Measurements from ENCODE around the gene LIMS2. TPM values are rescaled to one million over a fixed set of nuclear protein-coding genes. Genes with fewer than 3 reads are reported as not detected.

The LIMS2 gene
- total RNA-seq, 2 experiments from 2014 or later, result 1.6 to 24.9 TPM

DNA sequence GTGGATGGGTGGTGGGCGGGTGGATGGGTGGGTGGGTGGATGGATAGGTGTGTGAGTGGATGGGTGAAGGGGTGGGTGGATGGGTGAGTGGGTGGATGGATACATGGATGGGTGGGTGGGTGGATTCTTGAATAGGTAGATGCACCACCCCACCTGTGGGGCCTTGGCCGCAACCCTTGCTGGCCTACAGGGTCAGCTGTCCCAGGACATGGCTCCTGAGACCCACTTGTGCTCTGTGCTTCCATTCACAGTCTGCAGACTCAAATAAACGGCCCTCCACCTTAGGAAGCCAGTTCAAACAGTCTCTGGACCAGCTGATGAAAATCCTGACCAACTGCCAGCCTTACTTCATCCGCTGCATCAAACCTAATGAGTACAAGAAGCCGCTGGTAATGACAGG is 85.5 kb downstream of the LIMS2 start:
- BruUV-seq (replicated peaks), result no TSS peak
- Histone ChIP-seq H3K27ac (ENCODE audit: low read depth, low read length, poor library complexity, severe bottlenecking) (no peak overlapping the region), H3K4me3 (ENCODE audit: low read depth, low read length, poor library complexity, severe bottlenecking) (no peak overlapping the region), H3K4me2 (ENCODE audit: low read length) (no peak overlapping the region), H3K4me1 (ENCODE audit: insufficient read depth, low read length, poor library complexity, severe bottlenecking) (no peaks in the 10 kb centered on the region), H3K36me3 (ENCODE audit: insufficient read depth, low read length) (no peaks in the 10 kb centered on the region), H4K20me1 (ENCODE audit: insufficient read depth, low read length) (no peaks in the 10 kb centered on the region), H2AFZ (ENCODE audit: low read length) (no peak overlapping the region), H3K9me2 (ENCODE audit: insufficient read depth, low read length) (no peaks in the 10 kb centered on the region), H3K9me3 (ENCODE audit: low read length) (no peaks in the 10 kb centered on the region), H3K79me2 (ENCODE audit: insufficient read depth, low read depth, low read length) (no peaks in the 10 kb centered on the region)
- no peak for DNase-seq (ENCODE audit: low spot score)
- ChIA-PET CTCF (ENCODE audit: unreplicated experiment) (no interaction called here), POLR2A (interaction anchor here (1.7 kb wide), 1 partner anchor 15 kb away, joined by 6 read pairs; no protein-coding TSS in a partner anchor)
- intact Hi-C loops (cut with micrococcal nuclease; ENCODE audit: unreplicated experiment), result loop anchor here (5.0 to 10.0 kb wide), 2 partner anchors 112 to 275 kb away; partner anchors contain the start of gene SFT2D3
- TF ChIP-seq EZH2phosphoT487 (IDR thresholded peaks at IDR 0.05; ENCODE audit: borderline replicate concordance, low read depth, low read length), result no peak
- TF ChIP-seq, protein P1, sequence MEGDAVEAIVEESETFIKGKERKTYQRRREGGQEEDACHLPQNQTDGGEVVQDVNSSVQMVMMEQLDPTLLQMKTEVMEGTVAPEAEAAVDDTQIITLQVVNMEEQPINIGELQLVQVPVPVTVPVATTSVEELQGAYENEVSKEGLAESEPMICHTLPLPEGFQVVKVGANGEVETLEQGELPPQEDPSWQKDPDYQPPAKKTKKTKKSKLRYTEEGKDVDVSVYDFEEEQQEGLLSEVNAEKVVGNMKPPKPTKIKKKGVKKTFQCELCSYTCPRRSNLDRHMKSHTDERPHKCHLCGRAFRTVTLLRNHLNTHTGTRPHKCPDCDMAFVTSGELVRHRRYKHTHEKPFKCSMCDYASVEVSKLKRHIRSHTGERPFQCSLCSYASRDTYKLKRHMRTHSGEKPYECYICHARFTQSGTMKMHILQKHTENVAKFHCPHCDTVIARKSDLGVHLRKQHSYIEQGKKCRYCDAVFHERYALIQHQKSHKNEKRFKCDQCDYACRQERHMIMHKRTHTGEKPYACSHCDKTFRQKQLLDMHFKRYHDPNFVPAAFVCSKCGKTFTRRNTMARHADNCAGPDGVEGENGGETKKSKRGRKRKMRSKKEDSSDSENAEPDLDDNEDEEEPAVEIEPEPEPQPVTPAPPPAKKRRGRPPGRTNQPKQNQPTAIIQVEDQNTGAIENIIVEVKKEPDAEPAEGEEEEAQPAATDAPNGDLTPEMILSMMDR (conservative IDR thresholded peaks at IDR 0.05; ENCODE audit: low read length), result no peak

DNA sequence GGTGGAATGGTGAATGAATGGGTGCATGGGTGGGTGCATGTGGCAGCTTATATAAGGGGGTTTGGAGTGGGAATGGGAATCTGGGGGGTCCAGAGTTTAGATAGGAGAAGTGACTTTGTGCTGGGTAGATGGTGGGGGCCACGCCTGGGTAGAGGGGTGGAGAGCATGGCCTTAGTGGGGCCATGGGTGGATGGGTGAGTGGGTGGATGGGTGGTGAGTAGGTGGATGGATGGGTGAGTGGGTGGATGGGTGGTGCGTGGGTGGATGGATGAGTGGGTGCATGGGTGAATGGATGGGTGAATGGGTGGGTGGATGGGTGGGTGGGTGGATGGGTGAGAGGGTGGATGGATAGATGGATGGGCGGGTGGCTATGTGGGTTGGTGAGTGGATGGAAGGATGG is 86.0 kb downstream of the LIMS2 start:
- TF ChIP-seq, protein P1 (conservative IDR thresholded peaks at IDR 0.05; ENCODE audit: low read length), result no peak
- no peak for TF ChIP-seq EZH2phosphoT487 (IDR thresholded peaks at IDR 0.05; ENCODE audit: borderline replicate concordance, low read depth, low read length)
- BruUV-seq (replicated peaks), result no TSS peak
- no peak for DNase-seq (ENCODE audit: low spot score)
- Histone ChIP-seq H3K4me2 (ENCODE audit: low read length) (no peak overlapping the region), H3K79me2 (ENCODE audit: insufficient read depth, low read depth, low read length) (no peaks in the 10 kb centered on the region), H4K20me1 (ENCODE audit: insufficient read depth, low read length) (no peaks in the 10 kb centered on the region), H3K4me1 (ENCODE audit: insufficient read depth, low read length, poor library complexity, severe bottlenecking) (no peaks in the 10 kb centered on the region), H3K9me3 (ENCODE audit: low read length) (no peaks in the 10 kb centered on the region), H3K9me2 (ENCODE audit: insufficient read depth, low read length) (no peaks in the 10 kb centered on the region), H3K36me3 (ENCODE audit: insufficient read depth, low read length) (no peaks in the 10 kb centered on the region), H3K27ac (ENCODE audit: low read depth, low read length, poor library complexity, severe bottlenecking) (no peak overlapping the region), H3K4me3 (ENCODE audit: low read depth, low read length, poor library complexity, severe bottlenecking) (no peak overlapping the region), H2AFZ (ENCODE audit: low read length) (no peak overlapping the region)
- ChIA-PET CTCF (ENCODE audit: unreplicated experiment) (no interaction called here), POLR2A (no interaction called here)
- intact Hi-C loops (cut with micrococcal nuclease; ENCODE audit: unreplicated experiment), result no loop called here

Other genes with a start within 250 kb of the LIMS2 start
- gene IWS1, start 149.0 kb downstream of the LIMS2 start, total RNA-seq (2014; rRNA removed; shearing (Covaris generic)), result 49.2 and 70.4 TPM in 2 replicates
- gene IWS1, start 149.0 kb downstream of the LIMS2 start, total RNA-seq (2022), result 56.5 and 56.9 TPM in 2 replicates
- not detected in 2 replicates for gene MYO7B, start 139.8 kb downstream of the LIMS2 start, total RNA-seq (2014; rRNA removed; shearing (Covaris generic))
- 3.3 and 3.7 TPM in 2 replicates for gene MYO7B, start 139.8 kb downstream of the LIMS2 start, total RNA-seq (2022)
- gene GPR17, start 29.4 kb downstream of the LIMS2 start, total RNA-seq (2014; rRNA removed; shearing (Covaris generic)), result 0.22 TPM in 1 of 2 replicates, not detected in the other
- gene GPR17, start 29.4 kb downstream of the LIMS2 start, total RNA-seq (2022), result not detected in 2 replicates
- gene SFT2D3, start 26.0 kb upstream of the LIMS2 start, total RNA-seq (2014; rRNA removed; shearing (Covaris generic)), result 11.0 and 14.3 TPM in 2 replicates
- 7.6 and 9.4 TPM in 2 replicates for gene SFT2D3, start 26.0 kb upstream of the LIMS2 start, total RNA-seq (2022)
- gene WDR33, start 135.6 kb upstream of the LIMS2 start, total RNA-seq (2014; rRNA removed; shearing (Covaris generic)), result 60.6 and 70.7 TPM in 2 replicates
- gene WDR33, start 135.6 kb upstream of the LIMS2 start, total RNA-seq (2022), result 96.6 and 96.9 TPM in 2 replicates
- gene POLR2D, start 182.6 kb upstream of the LIMS2 start, total RNA-seq (2014; rRNA removed; shearing (Covaris generic)), result 42.9 and 48.4 TPM in 2 replicates
- gene POLR2D, start 182.6 kb upstream of the LIMS2 start, total RNA-seq (2022), result 97.3 and 101 TPM in 2 replicates
- 8.5 and 9.8 TPM in 2 replicates for gene AMMECR1L, start 210.4 kb upstream of the LIMS2 start, total RNA-seq (2014; rRNA removed; shearing (Covaris generic))
- 16.7 and 17.1 TPM in 2 replicates for gene AMMECR1L, start 210.4 kb upstream of the LIMS2 start, total RNA-seq (2022)